GM03348 (cell line): ENCODE results near the gene CCDC183.
A peak's percentile ranks its signal among the peaks of the same experiment; 100 is the strongest.
"Not testable (repeated sequence)": the region's sequence is repeated elsewhere in the genome, so short reads cannot be mapped to it uniquely, and the experiment has no call there.

Experiments
- DNase-seq: peaks from one replicate; pipeline ENCODE4 v3.0.0; 2012; ENCODE audit warnings: low spot score

The CCDC183 gene

DNA sequence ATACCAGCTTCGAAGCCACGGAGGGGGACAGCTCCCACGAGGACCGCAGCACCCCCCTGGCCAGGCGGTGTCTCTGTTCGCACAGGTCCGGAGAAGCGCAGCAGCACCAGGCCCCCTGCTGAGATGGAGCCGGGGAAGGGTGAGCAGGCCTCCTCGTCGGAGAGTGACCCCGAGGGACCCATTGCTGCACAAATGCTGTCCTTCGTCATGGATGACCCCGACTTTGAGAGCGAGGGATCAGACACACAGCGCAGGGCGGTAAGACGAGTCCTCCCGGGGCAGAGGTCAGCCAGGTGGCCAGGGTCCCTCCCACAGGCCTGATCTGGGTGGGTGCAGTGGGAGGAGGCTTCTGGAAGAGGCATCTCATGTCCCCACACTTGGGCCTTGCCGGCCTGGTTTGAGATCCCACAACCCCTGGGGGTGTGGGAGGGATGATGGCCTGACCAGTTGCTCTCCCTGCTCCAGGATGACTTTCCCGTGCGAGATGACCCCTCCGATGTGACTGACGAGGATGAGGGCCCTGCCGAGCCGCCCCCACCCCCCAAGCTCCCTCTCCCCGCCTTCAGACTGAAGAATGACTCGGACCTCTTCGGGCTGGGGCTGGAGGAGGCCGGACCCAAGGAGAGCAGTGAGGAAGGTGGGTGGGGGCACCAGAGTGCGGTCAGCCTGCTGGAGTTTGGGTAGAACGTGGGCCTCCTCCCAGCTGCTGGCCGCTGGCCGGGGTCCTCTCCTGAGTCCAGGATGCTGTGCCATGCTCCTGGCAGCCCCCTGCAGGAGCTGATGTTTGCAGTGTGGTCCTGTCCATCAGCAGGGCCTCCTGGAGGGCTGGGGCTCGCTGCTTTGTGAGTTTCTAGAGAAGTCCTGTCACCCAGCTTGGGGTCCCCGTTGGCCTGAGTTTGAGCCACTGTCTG is 43.3 kb downstream of the CCDC183 start:
- DNase-seq, result no peak

DNA sequence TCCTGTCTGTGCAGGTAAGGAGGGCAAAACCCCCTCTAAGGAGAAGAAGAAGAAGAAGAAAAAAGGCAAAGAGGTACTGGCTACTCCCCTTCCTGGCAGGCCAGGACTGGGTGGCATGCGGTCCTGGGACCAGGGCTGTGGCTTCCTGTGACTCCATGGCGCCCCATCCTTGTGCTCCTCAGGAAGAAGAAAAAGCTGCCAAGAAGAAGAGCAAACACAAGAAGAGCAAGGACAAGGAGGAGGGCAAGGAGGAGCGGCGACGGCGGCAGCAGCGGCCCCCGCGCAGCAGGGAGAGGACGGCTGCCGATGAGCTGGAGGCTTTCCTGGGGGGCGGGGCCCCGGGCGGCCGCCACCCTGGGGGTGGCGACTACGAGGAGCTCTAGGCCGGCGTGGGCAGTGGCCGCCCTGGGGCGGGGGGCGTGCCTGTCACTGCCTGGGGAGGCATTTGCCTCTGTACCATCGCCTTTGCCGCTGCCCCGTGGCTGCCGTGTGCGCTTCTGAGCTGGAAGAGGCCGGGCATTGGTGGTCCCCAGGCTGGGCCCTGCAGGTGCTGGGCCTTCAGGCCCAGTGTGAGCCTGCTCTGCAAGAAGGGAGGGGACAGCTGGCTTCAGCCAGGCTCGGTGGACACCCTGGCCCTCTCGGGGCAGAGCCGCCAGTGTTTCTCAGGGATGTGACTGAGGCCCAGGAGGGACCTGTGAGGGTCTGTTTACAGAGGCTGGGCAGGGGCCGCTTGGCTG is 44.2 kb downstream of the CCDC183 start:
- no peak for DNase-seq

DNA sequence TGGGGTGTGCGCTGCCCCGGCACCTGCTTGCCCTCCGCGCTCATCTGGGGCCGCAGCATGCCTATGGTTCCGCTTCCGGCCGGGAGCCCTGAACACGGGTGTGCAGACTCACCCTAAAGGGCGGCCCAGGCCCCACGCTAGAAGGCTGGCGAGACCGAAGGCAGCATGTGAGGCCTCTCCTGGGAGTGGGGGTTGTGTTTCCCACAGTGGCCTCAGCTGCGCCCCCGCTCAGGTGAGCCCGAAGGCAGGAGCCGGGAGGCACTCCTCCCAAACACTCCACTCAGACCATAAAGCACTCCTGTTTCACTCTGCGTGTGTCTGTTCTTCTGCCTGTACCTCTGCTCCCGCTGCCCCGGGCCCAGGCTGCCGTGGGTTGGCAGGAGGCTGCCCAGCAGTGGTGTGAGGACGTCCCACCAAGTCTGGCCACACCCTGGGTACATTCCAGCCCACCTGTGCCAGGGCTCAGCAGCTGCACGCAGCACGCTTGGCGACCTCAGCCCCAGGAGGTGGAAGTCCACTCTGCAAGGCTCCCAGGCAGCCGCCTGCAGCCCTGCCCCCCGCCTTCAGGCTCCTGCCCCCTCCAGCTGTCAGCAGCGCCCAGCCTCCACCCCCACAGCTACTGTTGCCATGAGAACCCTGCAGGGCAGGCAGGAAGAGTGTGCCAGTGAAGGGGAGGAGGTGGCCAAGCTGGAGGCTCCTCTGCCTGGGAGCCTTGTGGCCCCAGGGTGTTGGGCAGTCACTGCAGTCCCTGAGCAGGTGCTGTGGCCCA is 44.9 kb downstream of the CCDC183 start:
- DNase-seq, result peak; percentile 45

DNA sequence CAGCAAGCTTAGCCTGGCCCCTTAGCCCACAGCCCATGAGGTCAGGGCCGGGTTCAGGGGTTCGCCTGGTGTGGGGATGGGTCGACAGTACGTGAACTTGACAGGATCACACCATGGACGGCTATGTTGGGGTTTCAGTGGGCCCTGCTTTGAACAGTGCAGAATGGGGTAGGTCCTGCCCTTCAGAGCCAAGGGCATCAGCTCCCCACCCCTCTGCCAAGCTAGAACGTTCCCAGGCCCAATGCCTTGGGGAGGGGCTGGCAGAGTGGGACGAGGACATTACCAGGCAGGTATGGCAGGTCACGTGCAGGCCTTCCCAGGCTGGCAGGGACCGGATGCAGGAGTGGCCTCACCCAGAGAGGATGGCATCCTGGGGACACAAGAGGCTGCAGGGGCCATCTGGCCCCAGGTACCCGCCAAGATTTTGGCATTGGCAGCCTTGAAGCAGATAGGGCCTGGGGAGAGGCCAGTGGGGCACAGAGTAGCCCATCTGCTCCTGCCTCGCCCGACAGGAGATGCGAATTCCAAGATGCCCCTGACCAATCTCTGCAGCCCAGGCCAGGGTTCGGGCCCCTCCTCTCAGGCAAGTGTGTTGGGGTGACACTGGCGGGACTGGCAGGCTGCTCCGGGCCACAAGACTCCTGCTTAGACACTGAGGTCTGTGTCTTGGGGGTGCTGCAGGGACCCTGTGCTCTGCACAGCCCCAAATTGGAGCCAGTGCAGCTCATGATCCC is 45.7 kb downstream of the CCDC183 start:
- DNase-seq, result not testable (repeated sequence)

DNA sequence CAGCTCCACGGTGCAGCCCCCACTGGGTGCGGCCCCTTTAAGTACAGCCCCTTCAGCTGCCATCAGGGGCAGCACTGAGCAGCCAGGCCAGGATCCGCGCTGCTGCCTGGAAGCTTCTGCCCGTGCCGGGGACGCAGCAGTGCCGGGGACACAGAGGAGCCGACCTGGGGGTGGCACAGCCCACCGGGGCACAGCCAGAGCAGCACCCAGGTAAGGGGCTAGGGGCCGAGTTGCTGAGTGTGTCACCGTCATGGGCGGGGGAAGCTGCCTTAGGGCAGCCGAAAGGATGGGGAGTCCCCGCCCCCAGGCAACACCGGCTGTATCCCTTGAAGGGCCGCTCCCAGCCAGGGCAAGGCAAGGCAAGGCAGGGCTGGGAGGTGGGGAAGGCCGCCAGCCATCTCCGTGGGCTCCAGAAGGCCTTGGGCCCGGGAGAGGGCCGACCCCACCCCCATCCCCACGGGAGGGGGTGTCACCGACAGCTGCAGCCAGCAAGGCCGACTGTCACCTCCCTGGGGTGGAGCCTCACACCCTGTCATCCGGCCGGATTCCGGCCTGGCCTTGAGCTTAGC is 46.3 kb downstream of the CCDC183 start, which contains the start of gene AJM1:
Gene AJM1, plus strand, starts transcription at position 99 of the 569 bp plus-strand sequence. CDS start 1,937 bp downstream, outside the sequence.
- DNase-seq, result peak; percentile 87

DNA sequence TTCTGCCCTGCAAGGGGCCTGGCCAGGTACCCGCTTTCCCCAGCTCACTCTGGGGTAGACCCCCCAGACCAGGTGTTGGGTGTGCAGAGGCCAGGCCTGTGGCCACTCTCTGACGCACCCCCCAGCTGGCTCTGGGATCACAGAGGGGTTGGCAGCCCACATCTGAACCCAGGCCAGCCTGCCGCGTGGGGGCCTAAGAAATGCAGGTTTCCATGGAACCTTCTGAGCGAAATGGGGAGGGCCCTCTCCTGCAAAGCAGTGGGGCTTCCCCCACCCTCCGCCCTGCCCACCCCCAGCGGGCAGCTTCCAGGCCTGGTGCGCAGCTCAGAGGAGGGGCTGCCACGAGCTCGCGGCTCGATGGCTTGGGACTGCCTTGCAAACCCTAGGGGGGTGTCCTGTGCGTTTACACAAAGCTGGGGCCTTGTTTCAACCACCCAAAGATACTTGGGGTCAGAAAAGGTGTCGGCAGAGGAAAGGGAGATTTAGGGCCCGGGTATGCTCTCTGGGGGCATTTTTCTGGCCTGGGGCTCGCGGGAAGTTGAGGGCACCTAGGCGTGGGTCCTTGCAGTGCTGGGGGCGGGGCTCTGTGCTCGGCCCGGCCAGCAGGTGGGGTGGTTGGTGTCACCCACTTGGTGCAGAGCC is 47.1 kb downstream of the CCDC183 start:
- DNase-seq, result not testable (repeated sequence)

DNA sequence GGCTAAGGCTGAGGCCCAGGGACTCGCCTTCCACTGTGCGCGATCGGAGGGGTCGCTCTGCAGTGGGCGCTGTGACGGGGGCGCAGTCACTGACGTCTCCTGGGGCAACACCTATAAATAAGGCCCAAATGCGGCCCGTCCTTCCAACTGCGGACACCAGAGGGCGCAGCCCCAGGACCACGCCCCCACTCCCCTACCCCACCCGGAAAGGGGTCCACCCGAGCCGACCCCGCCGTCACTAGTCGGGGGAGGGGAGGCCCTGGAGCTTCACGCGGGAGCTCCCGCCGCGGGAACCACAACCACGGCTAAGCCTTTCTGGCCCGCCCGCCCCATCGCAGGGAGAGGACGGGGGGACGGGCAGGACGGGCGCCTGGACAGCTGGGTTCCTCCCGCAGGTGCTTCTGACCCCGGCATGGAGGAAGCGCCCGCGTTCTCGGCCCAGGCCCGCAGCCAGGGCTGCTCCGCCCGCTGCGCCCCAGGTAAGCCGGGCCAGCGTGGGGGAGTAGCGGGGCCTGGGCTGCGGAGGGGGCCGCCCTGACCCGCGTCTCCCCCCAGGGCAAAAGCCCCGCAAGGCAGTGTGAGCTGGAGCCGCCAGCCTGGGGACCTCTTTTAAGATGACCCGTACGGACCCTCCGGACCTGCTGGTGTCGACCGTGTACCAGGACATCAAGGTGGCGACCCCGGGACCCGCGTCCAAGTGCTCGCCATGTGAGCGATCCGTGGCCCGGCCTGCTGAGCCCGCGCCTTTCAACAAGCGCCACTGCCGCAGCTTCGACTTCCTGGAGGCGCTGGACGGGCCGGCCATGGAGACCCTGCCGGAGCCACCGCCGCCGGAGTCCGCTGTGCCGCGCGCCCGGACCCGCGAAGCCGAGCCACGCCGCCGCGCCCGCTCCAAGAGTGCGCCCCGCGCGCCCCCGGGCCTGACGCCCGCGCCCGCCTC is 47.9 kb downstream of the CCDC183 start:
- DNase-seq, result not testable (repeated sequence)

DNA sequence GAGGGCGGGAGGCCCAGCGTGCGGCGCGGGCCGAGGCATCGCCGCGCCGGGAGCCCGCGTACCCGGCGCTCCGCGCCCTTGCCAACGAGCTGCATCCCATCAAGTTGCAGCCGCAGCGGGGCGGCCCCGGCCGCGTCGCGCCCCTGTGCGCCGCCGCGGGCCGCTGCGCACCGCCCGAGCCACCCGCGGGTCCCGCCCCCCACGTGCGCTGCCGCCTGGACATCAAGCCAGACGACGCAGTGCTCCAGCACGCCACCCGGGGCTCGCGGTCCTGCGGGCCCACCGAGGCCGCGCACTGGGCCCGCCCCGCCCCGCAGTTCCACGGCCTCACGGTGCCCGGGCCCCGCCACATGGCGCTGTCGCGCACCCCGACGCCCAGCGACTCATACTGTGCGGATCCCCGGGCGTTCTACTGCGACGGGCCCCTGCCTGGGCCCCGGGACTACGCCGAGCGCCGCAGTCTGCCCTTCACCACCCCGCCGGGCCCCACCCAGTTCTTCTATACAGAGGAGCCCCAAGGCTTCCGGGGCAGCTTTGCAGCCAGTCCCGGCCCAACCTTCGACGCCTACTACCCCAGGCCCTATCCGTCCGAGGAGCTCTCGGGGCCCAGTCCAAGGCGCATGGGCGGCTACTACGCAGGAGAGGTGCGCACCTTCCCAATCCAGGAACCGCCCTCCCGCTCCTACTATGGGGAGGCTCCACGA is 48.8 kb downstream of the CCDC183 start:
- no peak for DNase-seq

DNA sequence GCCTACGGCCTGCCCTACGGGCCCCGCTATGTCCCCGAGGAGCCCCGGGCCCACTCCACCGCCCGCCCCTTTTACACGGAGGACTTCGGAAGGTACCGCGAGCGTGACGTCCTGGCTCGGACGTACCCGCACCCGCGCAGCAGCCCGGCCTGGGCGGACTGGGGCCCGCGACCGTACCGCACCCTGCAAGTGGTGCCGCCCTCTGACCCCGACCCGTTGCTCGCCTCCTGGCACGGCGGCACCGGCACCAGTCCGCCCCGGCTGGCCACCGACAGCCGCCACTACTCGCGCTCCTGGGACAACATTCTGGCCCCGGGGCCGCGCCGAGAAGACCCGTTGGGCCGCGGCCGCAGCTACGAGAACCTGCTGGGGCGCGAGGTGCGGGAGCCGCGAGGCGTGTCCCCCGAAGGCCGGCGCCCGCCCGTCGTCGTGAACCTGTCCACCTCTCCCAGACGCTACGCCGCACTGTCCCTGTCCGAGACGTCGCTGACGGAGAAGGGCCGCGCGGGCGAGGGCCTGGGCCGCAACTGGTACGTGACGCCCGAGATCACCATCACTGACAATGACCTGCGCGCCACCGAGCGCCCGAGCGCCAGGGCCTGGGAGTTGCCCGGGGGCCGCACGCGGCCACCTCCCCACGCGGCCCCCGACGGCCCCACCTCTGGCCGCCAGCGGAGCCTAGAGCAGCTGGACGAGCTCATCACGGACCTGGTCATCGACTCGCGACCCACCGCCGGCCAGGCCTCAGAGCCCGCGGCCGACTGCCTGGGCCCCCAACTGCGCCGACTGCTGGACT is 49.5 kb downstream of the CCDC183 start:
- DNase-seq, result no peak

DNA sequence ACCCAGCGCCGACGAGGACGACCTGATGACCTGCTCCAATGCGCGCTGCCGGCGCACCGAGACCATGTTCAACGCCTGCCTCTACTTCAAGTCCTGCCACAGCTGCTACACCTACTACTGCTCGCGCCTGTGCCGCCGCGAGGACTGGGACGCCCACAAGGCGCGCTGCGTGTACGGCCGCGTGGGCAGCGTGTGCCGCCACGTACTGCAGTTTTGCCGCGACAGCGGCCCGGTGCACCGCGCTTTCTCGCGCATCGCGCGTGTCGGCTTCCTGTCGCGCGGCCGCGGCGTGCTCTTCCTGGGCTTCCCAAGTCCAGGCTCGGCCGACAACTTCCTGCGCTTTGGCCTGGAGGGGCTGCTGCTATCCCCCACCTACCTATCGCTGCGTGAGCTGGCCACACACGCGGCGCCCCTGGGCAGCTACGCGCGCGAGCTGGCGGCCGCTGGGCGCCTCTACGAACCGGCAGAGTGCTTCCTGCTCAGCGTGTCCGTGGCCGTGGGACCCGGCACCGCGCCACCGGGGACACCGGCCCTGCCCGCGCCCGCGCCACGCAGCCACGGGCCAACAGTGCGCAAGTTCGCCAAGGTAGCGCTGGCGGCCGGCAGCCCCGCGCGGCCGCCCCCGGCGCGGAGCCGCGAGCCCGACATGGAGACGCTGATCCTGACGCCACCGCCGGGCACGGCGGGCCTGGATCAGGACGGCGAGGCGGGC is 50.4 kb downstream of the CCDC183 start:
- no peak for DNase-seq

DNA sequence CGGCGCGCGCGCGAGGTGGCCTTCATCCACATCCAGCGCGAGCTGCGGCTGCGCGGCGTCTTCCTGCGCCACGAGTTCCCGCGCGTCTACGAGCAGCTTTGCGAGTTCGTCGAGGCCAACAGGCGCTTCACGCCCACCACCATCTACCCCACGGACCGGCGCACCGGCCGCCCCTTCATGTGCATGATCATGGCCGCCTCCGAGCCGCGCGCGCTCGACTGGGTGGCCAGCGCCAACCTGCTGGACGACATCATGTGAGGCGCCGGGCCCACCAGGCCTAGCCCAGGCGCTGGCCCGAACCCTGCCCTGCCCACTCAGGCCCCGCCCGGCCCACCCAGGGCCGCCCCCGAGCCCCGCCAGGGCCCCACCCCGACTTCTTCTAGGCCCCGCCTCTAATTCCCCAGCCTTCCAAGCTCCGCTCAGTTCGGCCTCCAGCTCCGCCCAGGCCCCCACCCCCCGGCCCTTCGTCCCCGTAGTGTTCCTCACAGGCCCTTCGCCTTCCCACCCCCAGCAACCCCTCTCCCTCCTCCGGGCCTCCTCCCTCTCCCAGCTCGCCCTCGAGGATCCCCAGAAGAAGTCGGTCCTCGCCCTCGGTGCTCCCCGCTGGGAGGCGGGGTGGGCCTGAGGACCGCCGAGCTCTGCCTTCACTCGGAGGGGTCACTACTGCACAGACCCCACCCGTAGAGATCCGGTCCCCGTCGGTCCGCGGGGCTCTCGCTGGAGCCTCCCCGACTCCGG is 51.1 kb downstream of the CCDC183 start:
- DNase-seq, result peak; percentile 75

DNA sequence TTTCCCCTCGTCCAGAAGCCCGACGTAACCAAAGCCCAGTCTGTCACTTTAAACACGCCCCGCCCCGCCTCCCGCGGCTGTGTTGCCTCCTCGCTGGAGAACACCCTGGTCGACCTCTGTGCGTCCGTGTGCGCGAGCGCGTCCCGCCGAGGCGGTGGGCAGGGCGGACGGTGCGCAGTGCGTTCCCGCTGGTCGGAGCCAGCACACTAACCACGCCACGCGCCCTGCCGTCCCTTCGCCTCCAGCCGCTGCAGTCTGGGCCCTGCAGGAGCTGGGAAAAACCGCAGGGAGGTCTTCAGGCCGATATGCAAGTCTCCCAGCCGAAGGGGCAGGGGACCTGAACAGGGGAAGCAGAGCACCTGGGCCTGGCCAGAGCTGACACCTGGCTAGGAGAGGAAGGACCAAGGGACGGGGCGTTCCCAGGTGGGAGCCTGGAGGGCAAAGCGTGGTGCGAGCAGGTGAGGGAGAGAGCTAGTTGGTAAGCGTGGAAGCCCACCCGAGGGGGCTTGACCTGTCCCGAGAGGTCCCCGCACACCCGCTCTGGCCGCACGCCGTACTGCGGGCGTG is 51.8 kb downstream of the CCDC183 start:
- peak; percentile 87 for DNase-seq

DNA sequence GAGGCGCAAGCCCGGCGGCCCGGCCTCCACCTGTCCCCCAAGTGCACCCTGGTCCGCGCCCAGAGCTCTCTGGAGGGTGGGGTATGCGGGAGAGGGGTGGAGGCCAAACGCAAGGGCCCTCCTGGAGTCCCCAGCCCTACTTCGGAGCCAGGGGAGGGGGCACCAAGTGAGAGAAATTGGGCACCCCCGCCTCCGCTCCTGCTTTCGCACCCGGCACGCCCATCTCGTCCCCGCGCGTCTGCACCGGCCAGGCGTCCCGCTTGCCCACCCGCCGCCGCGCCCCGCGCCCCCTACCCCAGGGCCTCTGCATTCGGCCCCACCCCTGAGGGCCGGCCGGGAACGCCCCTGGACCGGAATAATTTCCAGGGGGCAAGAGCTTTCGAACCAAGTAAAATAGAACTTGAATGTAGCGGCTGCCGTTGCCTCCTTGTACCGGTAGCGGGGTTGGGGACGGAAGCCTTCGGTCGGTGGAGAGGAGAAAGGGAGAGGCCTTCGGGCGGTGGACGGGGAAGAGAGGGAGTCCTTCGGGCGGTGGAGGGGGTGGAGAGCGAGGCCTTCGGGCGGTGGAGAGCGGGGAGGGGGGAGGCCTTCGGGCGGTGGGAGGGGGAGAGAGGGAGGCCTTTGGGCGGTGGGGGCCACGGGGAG is 52.4 kb downstream of the CCDC183 start:
- peak; percentile 81 for DNase-seq

DNA sequence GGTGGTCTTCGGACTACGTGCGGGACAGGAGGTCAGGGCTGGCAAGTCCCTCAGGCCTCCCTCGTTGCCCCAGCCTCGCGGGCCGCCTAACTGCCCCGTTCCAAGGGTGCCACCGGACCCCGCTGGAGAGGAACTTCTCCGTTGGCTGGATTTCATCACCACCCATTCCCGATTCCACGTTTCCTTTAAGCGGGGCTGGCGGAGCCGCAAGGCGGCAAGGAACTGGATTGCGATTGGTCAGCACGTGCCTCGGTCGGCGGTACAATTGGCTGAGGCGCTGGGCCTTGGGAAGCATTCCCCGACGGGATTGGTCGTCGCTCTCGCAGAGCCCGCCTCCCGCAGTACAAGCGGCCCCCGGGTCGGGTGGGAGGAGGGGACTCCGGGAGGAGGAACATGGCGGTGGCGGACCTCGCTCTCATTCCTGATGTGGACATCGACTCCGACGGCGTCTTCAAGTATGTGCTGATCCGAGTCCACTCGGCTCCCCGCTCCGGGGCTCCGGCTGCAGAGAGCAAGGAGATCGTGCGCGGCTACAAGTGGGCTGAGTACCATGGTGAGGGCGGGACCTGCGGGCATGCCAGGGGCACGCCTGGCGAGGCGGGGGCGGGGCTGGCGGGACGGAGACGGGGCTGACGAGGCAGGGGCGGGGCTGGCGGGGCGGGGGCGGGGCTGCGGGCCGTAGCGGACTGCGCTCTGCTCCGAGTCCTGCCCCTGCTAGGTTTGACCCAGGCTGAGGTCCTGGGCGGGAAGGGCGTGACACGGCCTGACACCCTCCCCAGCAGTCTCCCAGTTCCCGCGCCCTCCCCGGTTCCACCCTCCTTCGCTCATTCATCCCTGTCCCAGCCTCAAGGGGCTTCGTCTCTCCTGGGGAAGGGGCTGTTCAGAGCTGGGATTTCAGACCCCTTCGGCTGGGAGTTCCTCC is 53.2 kb downstream of the CCDC183 start, which contains the start of gene PHPT1:
Gene PHPT1, plus strand, starts transcription at position 372 of the 922 bp plus-strand sequence. Its CDS starts 22 bp downstream, at position 394.
- DNase-seq, result peak; percentile 100
